ENCODE results near the gene NEK4. TPM values are rescaled to one million over a fixed set of nuclear protein-coding genes. Genes with fewer than 3 reads are reported as not detected.

Gene NEK4
- total and polyA plus RNA-seq, 2 of the 13 experiments (the other 11 are each of a cell fraction or from before 2014, with no cell fraction given) = 16.5 to 38.0 TPM

DNA sequence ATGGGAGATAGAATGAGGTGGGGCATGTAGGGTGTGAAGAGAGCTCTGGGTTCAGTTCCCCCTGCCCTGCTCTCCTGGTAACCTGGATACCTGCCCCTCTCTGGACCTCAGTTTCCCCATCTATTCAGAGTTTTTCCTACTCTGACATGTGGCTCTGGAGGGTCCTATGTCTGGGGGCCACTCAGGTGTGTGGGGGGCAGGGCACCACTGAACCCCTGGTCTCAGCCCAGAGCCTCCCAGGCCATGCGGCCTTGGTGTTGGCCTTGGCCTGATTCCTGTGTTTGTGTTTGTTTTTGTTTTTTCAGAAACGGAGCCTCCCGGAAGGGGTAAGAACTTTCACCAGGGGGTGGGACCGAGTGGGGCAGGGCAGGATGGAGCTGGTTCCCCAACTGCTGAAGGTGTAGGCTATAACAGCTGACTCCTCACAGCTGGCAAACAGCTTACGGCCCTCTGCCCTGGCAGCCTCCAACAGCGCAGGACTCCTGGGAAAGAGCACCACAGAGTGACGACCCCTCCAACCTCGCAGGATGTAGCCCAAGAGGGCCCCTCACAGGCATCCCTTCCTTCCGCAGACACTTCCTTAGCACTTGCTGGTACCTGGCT, 24.7 kb upstream of the NEK4 start:
- Histone ChIP-seq H3K4me3 (replicated peaks in 1 of 3; ENCODE audit: insufficient read depth in 1 of 3, low read depth in 2 of 3, low read length in 3 of 3) (peak overlapping the region; percentile 59 to 76 (median 76)), H3K4me1 (ENCODE audit: insufficient read depth, low read length) (peaks cover 87% of the 10 kb centered on the region), H3K4me2 (ENCODE audit: low read depth, low read length) (peak overlapping the region; percentile 93), H3K36me3 (replicated peaks in 1 of 2; ENCODE audit: control insufficient read depth in 1 of 2, insufficient read depth in 2 of 2, low read length in 2 of 2) (peaks cover 17 to 32% of the 10 kb centered on the region in 2 experiments), H4K20me1 (ENCODE audit: insufficient read depth, low read length) (no peaks in the 10 kb centered on the region), H3K79me2 (ENCODE audit: insufficient read depth, low read length) (peaks cover 4% of the 10 kb centered on the region), H3K9ac (ENCODE audit: insufficient read depth, low read depth, low read length) (peak overlapping the region; percentile 75), H2AFZ (ENCODE audit: low read length) (no peak overlapping the region), H3K27ac (ENCODE audit: extremely low read length, insufficient read depth, low read length) (peak overlapping the region; percentile 87), H3K9me3 (ENCODE audit: low read length) (no peaks in the 10 kb centered on the region), H3K27me3 (ENCODE audit: control insufficient read depth in 1 of 2, insufficient read depth in 2 of 2, low read length in 2 of 2) (no peaks in the 10 kb centered on the region)
- ChIA-PET POLR2A (interaction anchor here (0.5 to 10.9 kb wide), 20 partner anchors 10 to 153 kb away, joined by 3 to 466 read pairs (median 4); partner anchors contain the start of genes ITIH1, ITIH4 and NEK4), CTCF (ENCODE audit: low intra/inter-chr PET ratio, low total read pairs) (no interaction called here)
- ATAC-seq (peak; percentile 58), FAIRE-seq (peak; percentile 78), DNase-seq (ENCODE audit: low spot score) (peak; percentile 63)
- in situ Hi-C loops (cut with HindIII; ENCODE audit: extremely low pct_ligation_motif_present, low pct_unique_long_range_greater_than_20kb) (no loop called here), intact Hi-C loops (cut with micrococcal nuclease; ENCODE audit: unreplicated experiment) (no loop called here)
- no TSS peak for BruUV-seq (replicated peaks)
- WGBS (ENCODE audit: low lambda C conversion rate) = 18% methylated on average over 6 of the region's 9 CpGs
- TF ChIP-seq, protein P1, sequence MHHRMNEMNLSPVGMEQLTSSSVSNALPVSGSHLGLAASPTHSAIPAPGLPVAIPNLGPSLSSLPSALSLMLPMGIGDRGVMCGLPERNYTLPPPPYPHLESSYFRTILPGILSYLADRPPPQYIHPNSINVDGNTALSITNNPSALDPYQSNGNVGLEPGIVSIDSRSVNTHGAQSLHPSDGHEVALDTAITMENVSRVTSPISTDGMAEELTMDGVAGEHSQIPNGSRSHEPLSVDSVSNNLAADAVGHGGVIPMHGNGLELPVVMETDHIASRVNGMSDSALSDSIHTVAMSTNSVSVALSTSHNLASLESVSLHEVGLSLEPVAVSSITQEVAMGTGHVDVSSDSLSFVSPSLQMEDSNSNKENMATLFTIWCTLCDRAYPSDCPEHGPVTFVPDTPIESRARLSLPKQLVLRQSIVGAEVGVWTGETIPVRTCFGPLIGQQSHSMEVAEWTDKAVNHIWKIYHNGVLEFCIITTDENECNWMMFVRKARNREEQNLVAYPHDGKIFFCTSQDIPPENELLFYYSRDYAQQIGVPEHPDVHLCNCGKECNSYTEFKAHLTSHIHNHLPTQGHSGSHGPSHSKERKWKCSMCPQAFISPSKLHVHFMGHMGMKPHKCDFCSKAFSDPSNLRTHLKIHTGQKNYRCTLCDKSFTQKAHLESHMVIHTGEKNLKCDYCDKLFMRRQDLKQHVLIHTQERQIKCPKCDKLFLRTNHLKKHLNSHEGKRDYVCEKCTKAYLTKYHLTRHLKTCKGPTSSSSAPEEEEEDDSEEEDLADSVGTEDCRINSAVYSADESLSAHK (CRISPR knock-in tag; IDR thresholded peaks at IDR 0.05; ENCODE audit: borderline replicate concordance) = no peak
- TF ChIP-seq, protein P2, sequence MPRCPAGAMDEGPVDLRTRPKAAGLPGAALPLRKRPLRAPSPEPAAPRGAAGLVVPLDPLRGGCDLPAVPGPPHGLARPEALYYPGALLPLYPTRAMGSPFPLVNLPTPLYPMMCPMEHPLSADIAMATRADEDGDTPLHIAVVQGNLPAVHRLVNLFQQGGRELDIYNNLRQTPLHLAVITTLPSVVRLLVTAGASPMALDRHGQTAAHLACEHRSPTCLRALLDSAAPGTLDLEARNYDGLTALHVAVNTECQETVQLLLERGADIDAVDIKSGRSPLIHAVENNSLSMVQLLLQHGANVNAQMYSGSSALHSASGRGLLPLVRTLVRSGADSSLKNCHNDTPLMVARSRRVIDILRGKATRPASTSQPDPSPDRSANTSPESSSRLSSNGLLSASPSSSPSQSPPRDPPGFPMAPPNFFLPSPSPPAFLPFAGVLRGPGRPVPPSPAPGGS (CRISPR knock-in tag; IDR thresholded peaks at IDR 0.05) = no peak
- no peak for TF ChIP-seq HNRNPUL1 (IDR thresholded peaks at IDR 0.05; ENCODE audit: low read depth, low read length)
- TF ChIP-seq ZMAT3 (CRISPR knock-in tag; conservative IDR thresholded peaks at IDR 0.05) = peak; percentile 73; the same call in 1 of the 2 replicates
- TF ChIP-seq, protein P3, sequence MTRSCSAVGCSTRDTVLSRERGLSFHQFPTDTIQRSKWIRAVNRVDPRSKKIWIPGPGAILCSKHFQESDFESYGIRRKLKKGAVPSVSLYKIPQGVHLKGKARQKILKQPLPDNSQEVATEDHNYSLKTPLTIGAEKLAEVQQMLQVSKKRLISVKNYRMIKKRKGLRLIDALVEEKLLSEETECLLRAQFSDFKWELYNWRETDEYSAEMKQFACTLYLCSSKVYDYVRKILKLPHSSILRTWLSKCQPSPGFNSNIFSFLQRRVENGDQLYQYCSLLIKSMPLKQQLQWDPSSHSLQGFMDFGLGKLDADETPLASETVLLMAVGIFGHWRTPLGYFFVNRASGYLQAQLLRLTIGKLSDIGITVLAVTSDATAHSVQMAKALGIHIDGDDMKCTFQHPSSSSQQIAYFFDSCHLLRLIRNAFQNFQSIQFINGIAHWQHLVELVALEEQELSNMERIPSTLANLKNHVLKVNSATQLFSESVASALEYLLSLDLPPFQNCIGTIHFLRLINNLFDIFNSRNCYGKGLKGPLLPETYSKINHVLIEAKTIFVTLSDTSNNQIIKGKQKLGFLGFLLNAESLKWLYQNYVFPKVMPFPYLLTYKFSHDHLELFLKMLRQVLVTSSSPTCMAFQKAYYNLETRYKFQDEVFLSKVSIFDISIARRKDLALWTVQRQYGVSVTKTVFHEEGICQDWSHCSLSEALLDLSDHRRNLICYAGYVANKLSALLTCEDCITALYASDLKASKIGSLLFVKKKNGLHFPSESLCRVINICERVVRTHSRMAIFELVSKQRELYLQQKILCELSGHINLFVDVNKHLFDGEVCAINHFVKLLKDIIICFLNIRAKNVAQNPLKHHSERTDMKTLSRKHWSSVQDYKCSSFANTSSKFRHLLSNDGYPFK (CRISPR knock-in tag; IDR thresholded peaks at IDR 0.05; ENCODE audit: borderline replicate concordance) = 0 out of 2 replicates have a peak, but pooled peaks have one; percentile 13
- TF ChIP-seq KLF9 (CRISPR knock-in tag; IDR thresholded peaks at IDR 0.05; ENCODE audit: low read depth) = peak; percentile 55; the same call in 1 of the 2 replicates
- TF ChIP-seq POLR2A (IDR thresholded peaks at IDR 0.05; ENCODE audit: insufficient read depth in 1 of 2, low read depth in 2 of 2, low read length in 2 of 2) = no peak; a peak in 1 of 4 replicates
- TF ChIP-seq ZNF296 (CRISPR knock-in tag; conservative IDR thresholded peaks at IDR 0.05) = no peak
- peak; percentile 65; the same call in 1 of the 2 replicates for TF ChIP-seq PRDM10 (CRISPR knock-in tag; IDR thresholded peaks at IDR 0.05; ENCODE audit: low read depth)
- TF ChIP-seq, protein P4, sequence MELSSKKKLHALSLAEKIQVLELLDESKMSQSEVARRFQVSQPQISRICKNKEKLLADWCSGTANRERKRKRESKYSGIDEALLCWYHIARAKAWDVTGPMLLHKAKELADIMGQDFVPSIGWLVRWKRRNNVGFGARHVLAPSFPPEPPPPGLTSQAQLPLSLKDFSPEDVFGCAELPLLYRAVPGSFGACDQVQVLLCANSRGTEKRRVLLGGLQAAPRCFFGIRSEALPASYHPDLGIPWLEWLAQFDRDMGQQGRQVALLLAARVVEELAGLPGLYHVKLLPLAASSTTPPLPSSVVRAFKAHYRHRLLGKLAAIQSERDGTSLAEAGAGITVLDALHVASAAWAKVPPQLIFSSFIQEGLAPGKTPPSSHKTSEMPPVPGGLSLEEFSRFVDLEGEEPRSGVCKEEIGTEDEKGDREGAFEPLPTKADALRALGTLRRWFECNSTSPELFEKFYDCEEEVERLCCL (CRISPR knock-in tag; IDR thresholded peaks at IDR 0.05; ENCODE audit: borderline replicate concordance) = no peak
- peak; percentile 92 for TF ChIP-seq TBL1XR1 (IDR thresholded peaks at IDR 0.05; ENCODE audit: borderline replicate concordance, low read length, partially characterized antibody)

Data from HepG2 (cell line).